Bronchial epithelial cell (primary cell): Measurements from ENCODE around the gene CLEC9A. TPM values are rescaled to one million over a fixed set of nuclear protein-coding genes. Genes with fewer than 3 reads are reported as not detected.

Experiments used
- DNase-seq: peaks from one replicate; pipeline ENCODE4 v3.0.0-alpha.2; 2010; ENCODE audit warnings: low read depth
- FAIRE-seq: peaks from 2 replicates; lab custom pipeline; 2011; peaks lifted over from hg19 to GRCh38; lab: Jason Lieb, UNC
- H3K27me3 ChIP-seq: 2 replicates; pipeline ENCODE4 v1.5.1; 2011; ENCODE audit warnings: low read length; ENCODE audit not compliant: control insufficient read depth, insufficient read depth
- H3K36me3 ChIP-seq: 2 replicates; pipeline ENCODE4 v1.5.1; 2011; ENCODE audit warnings: low read length; ENCODE audit not compliant: control insufficient read depth, insufficient read depth
- H3K4me3 ChIP-seq: 2 replicates; pipeline ENCODE4 v1.5.1; 2011; ENCODE audit warnings: mild to moderate bottlenecking, low read depth, low read length, control low read depth
- total RNA-seq: library from RNA; depleted of rRNA; stranded (reverse); fragments of >200 nt; gene quantifications from 2 replicates; pipeline ENCODE4 v1.2.1, GENCODE V29; 2014
- TF ChIP-seq, protein P1 (sequence below): IDR thresholded peaks from 2 replicates; pipeline ENCODE4 v1.5.1; 2011; ENCODE audit warnings: mild to moderate bottlenecking, moderate library complexity, low read length, control low read depth, inconsistent platforms; ENCODE audit not compliant: insufficient read depth, severe bottlenecking

Gene CLEC9A
- total RNA-seq, 1 donor from 2014 or later: not detected

DNA sequence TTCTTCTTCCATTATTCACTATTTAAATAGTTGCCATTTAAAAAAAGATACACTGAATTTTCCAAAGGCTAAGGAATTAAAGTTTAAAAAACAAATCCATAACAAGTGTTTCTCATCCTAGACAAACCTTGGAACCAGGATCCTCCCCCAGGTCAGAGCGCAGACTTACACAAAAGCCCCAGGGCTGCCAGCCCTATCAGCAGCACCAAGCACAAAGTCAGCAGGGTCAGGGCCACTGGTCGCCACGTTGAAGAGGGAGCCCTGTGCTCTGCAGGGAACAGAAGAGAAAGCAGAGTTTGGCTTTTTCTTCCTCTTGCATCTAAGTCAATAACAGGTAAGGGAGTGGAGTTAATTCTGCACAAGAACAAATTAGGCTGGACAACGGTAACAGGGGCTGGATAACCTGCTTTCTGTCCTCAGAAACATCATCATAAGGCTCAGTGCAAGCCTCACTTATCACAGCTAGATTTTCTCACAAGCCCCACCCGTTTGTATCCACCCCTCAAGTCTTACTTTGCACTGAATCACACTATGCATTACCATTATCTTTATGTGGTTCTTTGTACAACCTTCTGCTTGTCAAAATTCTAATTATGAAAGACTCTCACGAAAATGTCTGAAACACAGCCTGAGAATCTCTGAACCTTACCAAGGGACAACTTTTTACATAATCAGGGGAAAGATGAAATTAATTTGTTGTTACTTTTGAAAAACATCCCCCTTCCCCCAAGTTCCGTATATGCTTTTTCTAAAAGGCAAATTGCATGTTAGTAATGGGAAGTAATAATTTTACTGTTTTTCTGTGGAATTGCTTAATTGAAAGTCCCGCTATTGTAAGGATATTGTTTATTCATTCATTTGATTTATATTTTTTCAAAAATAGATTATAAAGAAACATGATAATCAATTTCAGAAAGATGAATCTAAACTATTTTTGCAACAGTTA, 58.7 kb downstream of the CLEC9A start:
- TF ChIP-seq, protein P1, sequence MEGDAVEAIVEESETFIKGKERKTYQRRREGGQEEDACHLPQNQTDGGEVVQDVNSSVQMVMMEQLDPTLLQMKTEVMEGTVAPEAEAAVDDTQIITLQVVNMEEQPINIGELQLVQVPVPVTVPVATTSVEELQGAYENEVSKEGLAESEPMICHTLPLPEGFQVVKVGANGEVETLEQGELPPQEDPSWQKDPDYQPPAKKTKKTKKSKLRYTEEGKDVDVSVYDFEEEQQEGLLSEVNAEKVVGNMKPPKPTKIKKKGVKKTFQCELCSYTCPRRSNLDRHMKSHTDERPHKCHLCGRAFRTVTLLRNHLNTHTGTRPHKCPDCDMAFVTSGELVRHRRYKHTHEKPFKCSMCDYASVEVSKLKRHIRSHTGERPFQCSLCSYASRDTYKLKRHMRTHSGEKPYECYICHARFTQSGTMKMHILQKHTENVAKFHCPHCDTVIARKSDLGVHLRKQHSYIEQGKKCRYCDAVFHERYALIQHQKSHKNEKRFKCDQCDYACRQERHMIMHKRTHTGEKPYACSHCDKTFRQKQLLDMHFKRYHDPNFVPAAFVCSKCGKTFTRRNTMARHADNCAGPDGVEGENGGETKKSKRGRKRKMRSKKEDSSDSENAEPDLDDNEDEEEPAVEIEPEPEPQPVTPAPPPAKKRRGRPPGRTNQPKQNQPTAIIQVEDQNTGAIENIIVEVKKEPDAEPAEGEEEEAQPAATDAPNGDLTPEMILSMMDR: no peak
- no peak for DNase-seq
- Histone ChIP-seq H3K27me3 (no peaks in the 10 kb centered on the region), H3K36me3 (no peaks in the 10 kb centered on the region), H3K4me3 (no peak overlapping the region)
- no peak for FAIRE-seq

DNA sequence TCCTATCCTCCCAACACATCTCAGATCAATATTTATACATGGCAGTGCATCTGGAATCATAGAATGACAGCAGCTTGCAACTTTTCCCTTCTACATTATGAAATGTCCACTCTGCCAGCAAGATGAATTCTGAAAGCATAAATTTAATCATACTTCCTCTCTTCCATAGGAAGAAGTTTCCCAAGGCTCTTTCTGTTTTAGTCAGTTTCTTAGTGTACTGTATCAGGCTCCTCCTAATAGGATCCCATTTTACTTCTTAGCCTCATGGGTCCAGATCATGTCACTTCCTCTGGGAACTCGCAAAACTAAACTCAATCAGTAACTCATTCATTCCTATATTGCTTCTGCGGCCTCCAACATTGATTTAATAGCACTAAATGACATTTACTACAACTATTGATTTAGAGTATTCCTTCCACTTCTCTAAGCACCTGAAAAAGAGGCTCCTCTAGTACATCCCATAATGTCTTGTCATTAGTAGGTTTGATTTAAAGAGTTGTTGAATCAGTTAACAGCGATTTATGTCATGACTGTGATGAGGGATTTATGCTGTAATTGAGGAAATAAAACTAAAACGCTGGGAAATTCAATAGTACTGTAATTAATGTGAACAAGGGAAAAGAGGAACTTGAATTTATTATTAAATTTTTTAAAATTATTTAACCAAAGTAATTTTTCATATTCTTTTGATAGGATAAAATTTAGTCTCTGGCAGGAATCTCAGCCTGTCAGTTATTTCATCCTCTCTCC, 64.3 kb downstream of the CLEC9A start:
- Histone ChIP-seq H3K4me3 (no peak overlapping the region), H3K36me3 (no peaks in the 10 kb centered on the region), H3K27me3 (no peaks in the 10 kb centered on the region)
- FAIRE-seq (no peak), DNase-seq (no peak)
- TF ChIP-seq, protein P1: no peak

DNA sequence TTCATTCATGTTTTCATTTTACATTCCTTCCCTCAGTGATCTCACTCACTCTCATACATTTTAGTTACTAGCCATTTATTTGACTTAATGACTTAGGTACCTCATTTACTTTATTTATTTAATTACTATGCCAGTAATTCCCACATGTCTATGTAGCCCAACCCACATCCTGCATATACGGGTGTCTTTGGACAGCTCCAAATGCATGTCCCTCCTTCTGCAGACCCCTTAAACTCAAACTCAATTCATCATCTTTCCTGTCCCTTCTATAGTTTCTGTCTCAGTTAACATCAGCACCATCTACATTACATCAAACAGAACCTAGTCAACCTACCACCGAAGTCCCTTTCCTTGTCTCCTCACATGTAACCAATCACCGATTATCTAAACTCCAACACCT, 65.5 kb downstream of the CLEC9A start:
- TF ChIP-seq, protein P1: no peak
- FAIRE-seq (no peak), DNase-seq (no peak)
- H3K36me3 ChIP-seq: no peaks in the 10 kb centered on the region
- H3K27me3 ChIP-seq: no peaks in the 10 kb centered on the region
- H3K4me3 ChIP-seq: no peak overlapping the region

DNA sequence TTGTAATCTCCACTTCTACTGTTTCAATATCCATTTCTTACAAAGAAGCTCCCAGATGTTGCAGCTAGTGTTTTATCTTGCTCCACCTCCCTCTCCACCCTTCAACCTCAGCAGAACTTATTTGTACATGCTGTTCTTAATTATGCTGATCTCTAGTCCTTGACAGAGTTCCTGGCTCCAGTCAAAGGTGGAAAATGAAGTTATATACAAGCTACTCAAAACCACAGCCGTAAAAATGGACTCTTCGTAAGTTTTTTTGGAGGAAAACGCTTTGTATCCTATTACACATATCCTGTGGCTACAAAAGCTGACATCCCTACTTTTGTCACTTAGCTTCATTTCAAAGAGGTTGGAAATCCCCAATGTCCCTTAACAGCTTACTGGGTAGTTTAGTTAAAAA, 67.0 kb downstream of the CLEC9A start:
- Histone ChIP-seq H3K27me3 (no peaks in the 10 kb centered on the region), H3K4me3 (no peak overlapping the region), H3K36me3 (no peaks in the 10 kb centered on the region)
- TF ChIP-seq, protein P1: no peak
- DNase-seq (no peak), FAIRE-seq (no peak)

DNA sequence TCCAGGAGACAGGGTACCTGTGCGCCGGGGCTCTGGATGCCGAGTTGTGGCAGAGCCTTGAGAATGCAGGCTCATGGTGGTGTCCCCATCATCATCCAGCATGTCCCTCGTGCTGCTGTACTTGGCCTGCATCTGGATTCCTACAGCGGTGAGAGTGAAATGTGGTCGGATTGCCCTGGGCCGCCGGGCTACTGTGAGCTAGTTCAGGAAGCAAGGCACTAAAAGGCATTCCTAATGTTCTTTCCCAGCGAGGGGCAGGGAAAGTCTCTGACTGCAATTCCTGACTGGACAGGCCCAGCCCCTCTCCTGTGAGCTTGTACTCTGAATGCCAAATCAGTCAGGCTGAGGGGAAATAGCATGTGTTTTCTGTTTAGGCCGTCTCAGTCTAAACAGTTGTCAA, 68.3 kb downstream of the CLEC9A start, which contains the start of gene CLEC1A:
CLEC1A (minus strand) TSS at position 195 of the 400 bp plus-strand sequence; CDS start at position 132, 63 bp downstream.
- no peaks in the 10 kb centered on the region for H3K27me3 ChIP-seq
- no peak within 1 kb of the TSS for H3K4me3 ChIP-seq
- TF ChIP-seq, protein P1: no peak
- no peaks in the 10 kb centered on the region for H3K36me3 ChIP-seq
- FAIRE-seq (no peak), DNase-seq (no peak)
